H1 (cell line): ENCODE results near the gene SKAP2.

ENCODE experiments used
- CBX5 ChIP-seq: fragments of 300-800, 300-1000 bp; sonication (generic); IDR thresholded peaks from 2 replicates; pipeline ENCODE4 v1.7.1; 2016; ENCODE audit warnings: antibody characterized with exemption, low read length, low read depth
- EZH2 ChIP-seq: fragments of 200-600 bp; sonication (generic); IDR thresholded peaks from 2 replicates; pipeline ENCODE4 v1.7.1; 2012; ENCODE audit warnings: low read depth, mild to moderate bottlenecking, moderate library complexity, low read length, inconsistent platforms; ENCODE audit not compliant: severe bottlenecking
- HDAC6 ChIP-seq: IDR thresholded peaks from one replicate; pipeline ENCODE4 v1.7.1; 2012; ENCODE audit warnings: low read depth, mild to moderate bottlenecking, inconsistent platforms, low read length, moderate library complexity
- POLR2A ChIP-seq, 2 experiments: IDR thresholded peaks; 1 replicate in 1 of 2; 2 replicates in 1 of 2; pipeline ENCODE4 v1.6.1; 2011; ENCODE audit warnings: low read depth in 2 of 2, low read length in 2 of 2, mild to moderate bottlenecking in 2 of 2; ENCODE audit errors: control extremely low read depth in 1 of 2
- POLR2AphosphoS5 ChIP-seq: IDR thresholded peaks from 2 replicates; pipeline ENCODE4 v1.6.1; 2011; ENCODE audit warnings: low read depth, low read length
- POU5F1 ChIP-seq: IDR thresholded peaks from 2 replicates; pipeline ENCODE4 v1.6.1; 2011; ENCODE audit warnings: low read depth, mild to moderate bottlenecking, low read length, moderate library complexity
- RBBP5 ChIP-seq: IDR thresholded peaks from 2 replicates; pipeline ENCODE4 v1.7.1; 2012; ENCODE audit warnings: low read depth, mild to moderate bottlenecking, inconsistent platforms, low read length, moderate library complexity, borderline replicate concordance
- RFX5 ChIP-seq: IDR thresholded peaks from 2 replicates; pipeline ENCODE4 v1.6.1; 2011; ENCODE audit warnings: low read depth, low read length, improper control_type of control experiment, borderline replicate concordance
- SUZ12 ChIP-seq: fragments of 200-600 bp; sonication (generic); IDR thresholded peaks from 2 replicates; pipeline ENCODE4 v1.6.1; 2012; ENCODE audit warnings: mild to moderate bottlenecking, inconsistent platforms, low read length, moderate library complexity, mixed read lengths
- TCF12 ChIP-seq: IDR thresholded peaks from 2 replicates; pipeline ENCODE4 v1.6.1; 2011; ENCODE audit warnings: low read depth, mild to moderate bottlenecking, low read length
- TF ChIP-seq, protein P1 (sequence below), 3 experiments: IDR thresholded peaks; 1 replicate in 2 of 3; 2 replicates in 1 of 3; pipeline versions ENCODE4 v1.5.1 to v1.6.1; 2011; ENCODE audit warnings: low read length in 3 of 3, mild to moderate bottlenecking in 3 of 3, inconsistent platforms in 2 of 3, low read depth in 1 of 3, moderate library complexity in 1 of 3; ENCODE audit not compliant: insufficient read depth in 1 of 3; ENCODE audit errors: control extremely low read depth in 1 of 3

DNA sequence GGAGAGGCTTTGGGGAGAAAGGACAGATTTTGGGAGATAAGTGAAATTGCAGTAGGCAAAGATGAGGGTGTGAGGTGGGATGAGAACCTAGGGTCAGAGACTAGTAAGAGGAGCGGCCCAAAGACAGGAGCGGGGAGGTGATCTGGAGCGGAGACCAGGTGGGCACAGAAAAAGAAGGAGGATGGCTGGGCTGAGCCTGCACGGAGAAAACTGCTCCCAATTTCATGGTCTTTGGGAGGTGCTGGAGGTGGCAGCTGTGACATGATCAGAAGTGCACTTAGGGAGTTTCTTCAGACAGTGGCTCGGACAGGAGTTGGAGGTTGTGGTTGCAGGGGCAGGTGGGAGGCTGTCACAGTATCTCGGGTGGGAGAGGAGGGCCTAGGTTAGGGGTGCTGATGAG, 232.8 kb downstream of the SKAP2 start:
- TF ChIP-seq, protein P1, sequence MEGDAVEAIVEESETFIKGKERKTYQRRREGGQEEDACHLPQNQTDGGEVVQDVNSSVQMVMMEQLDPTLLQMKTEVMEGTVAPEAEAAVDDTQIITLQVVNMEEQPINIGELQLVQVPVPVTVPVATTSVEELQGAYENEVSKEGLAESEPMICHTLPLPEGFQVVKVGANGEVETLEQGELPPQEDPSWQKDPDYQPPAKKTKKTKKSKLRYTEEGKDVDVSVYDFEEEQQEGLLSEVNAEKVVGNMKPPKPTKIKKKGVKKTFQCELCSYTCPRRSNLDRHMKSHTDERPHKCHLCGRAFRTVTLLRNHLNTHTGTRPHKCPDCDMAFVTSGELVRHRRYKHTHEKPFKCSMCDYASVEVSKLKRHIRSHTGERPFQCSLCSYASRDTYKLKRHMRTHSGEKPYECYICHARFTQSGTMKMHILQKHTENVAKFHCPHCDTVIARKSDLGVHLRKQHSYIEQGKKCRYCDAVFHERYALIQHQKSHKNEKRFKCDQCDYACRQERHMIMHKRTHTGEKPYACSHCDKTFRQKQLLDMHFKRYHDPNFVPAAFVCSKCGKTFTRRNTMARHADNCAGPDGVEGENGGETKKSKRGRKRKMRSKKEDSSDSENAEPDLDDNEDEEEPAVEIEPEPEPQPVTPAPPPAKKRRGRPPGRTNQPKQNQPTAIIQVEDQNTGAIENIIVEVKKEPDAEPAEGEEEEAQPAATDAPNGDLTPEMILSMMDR (IDR thresholded peaks at IDR 0.05; ENCODE audit: control extremely low read depth in 1 of 3, insufficient read depth in 1 of 3, low read depth in 1 of 3, low read length in 3 of 3), result no peak
- no peak for TF ChIP-seq POLR2A (IDR thresholded peaks at IDR 0.05; ENCODE audit: control extremely low read depth in 1 of 2, low read depth in 2 of 2, low read length in 2 of 2)
- TF ChIP-seq HDAC6, result no peak
- no peak for TF ChIP-seq RFX5
- no peak for TF ChIP-seq SUZ12
- TF ChIP-seq RBBP5, result no peak
- TF ChIP-seq CBX5, result no peak
- no peak for TF ChIP-seq EZH2
- no peak for TF ChIP-seq POU5F1
- TF ChIP-seq TCF12, result no peak
- TF ChIP-seq POLR2AphosphoS5, result no peak
